Spleen (tissue), 11 donors: ENCODE measurements around the gene HK2. TPM values are rescaled to one million over a fixed set of nuclear protein-coding genes. Genes with fewer than 3 reads are reported as not detected.

Experiments
- DNase-seq: peaks from one replicate; pipeline ENCODE4 v3.0.0-alpha.2; 2020
- H3K27ac ChIP-seq, 8 donors: fragments of 200-600 bp; sonication (generic) in 7 of 8; 1 replicate in 4 of 8; 2 replicates in 4 of 8; pipeline versions ENCODE4 v1.5.0 to v1.8.0; 2016 to 2021; ENCODE audit warnings: inconsistent platforms in 4 of 8, mild to moderate bottlenecking in 4 of 8, moderate library complexity in 1 of 8
- H3K27me3 ChIP-seq, 7 donors: fragments of 200-600 bp; sonication (generic) in 6 of 7; replicated peaks in 1 of 7; 1 replicate in 4 of 7; 2 replicates in 3 of 7; pipeline versions ENCODE4 v1.5.0 to v1.8.0; 2016 to 2021; ENCODE audit warnings: inconsistent platforms in 3 of 7, mild to moderate bottlenecking in 1 of 7
- H3K36me3 ChIP-seq, 6 donors: fragments of 200-600 bp; sonication (generic) in 5 of 6; 1 replicate in 4 of 6; 2 replicates in 2 of 6; pipeline versions ENCODE4 v1.5.0 to v1.8.0; 2016 to 2021; ENCODE audit warnings: inconsistent platforms in 2 of 6
- H3K4me1 ChIP-seq, 6 donors: fragments of 200-600 bp; sonication (generic) in 5 of 6; 1 replicate in 3 of 6; 2 replicates in 3 of 6; pipeline versions ENCODE4 v1.5.0 to v1.8.0; 2016 to 2021; ENCODE audit warnings: inconsistent platforms in 3 of 6
- H3K4me3 ChIP-seq, 8 donors: fragments of 200-600 bp; sonication (generic) in 7 of 8; 1 replicate in 4 of 8; 2 replicates in 4 of 8; pipeline versions ENCODE4 v1.5.0 to v1.8.0; 2016 to 2021; ENCODE audit warnings: inconsistent platforms in 4 of 8, mild to moderate bottlenecking in 4 of 8, moderate library complexity in 2 of 8
- H3K9me3 ChIP-seq, 8 donors: fragments of 200-600 bp; sonication (generic) in 7 of 8; 1 replicate in 4 of 8; 2 replicates in 4 of 8; pipeline versions ENCODE4 v1.5.0 to v1.8.0; 2016 to 2021; ENCODE audit warnings: inconsistent platforms in 4 of 8
- CTCF ChIP-seq, 11 experiments: fragments of 200-600 bp in 7 of 11; fragments of 450-650 bp in 4 of 11; sonication (generic) in 4 of 11; IDR thresholded peaks in 8 of 11; conservative IDR thresholded peaks in 3 of 11; 1 replicate in 7 of 11; 2 replicates in 4 of 11; pipeline versions ENCODE4 v1.4.0 to v1.8.0; 2016 to 2021; ENCODE audit warnings: antibody characterized with exemption in 11 of 11, inconsistent platforms in 4 of 11, mild to moderate bottlenecking in 1 of 11
- POLR2A ChIP-seq, 3 donors: fragments of 450-650 bp; IDR thresholded peaks; one replicate each; pipeline ENCODE4 v1.5.1; 2017; ENCODE audit warnings: antibody characterized with exemption in 3 of 3, mild to moderate bottlenecking in 1 of 3
- POLR2AphosphoS5 ChIP-seq, 3 donors: sonication (generic); formaldehyde crosslinking; IDR thresholded peaks; one replicate each; pipeline ENCODE4 v1.5.1; 2017; ENCODE audit warnings: antibody characterized with exemption in 3 of 3
- WGBS, 5 donors: extraction: QIAGEN DNeasy Blood & Tissue Kit in 3 of 5; methylation state at CpG; one replicate each; pipeline versions ENCODE4 v1.1.5 to v1.1.7; 2013 to 2018; 5-methylcytosine and 5-hydroxymethylcytosine counted together
- intact Hi-C: fragments of 100-400 bp; cut with DNase I; formaldehyde crosslinking; loops from one replicate; pipeline ENCODE4 v1.15.0; 2023; ENCODE audit warnings: low total_unique reads
- polyA plus RNA-seq, 3 donors: library from polyadenylated mRNA; stranded (reverse); fragments of 200-250 nt; gene quantifications; one replicate each; pipeline ENCODE4 v1.2.1, GENCODE V29; 2013
- total RNA-seq, 7 donors: library from RNA; depleted of rRNA in 3 of 7; stranded (reverse); fragments of >200 nt in 3 of 7; fragmentation: NEBNext Ultra II Directional in 4 of 7; extraction: Animal tissue kit (Norgen Biotek cat#: 25700) in 4 of 7; gene quantifications; one replicate each; pipeline versions ENCODE4 v1.1.0 to v1.2.1, GENCODE V29; 2016 to 2021
- donor health status: healthy with polysubstance abuse.
- donor health status: DM: no; HTN: no; CAD: no; lungs with moderate emphysema.
- donor health status: DM: no; HTN: no; CAD: no.
- donor health status: Bipolar disorder and iron deficiency.
- donor health status: healthy.
- donor health status: DM: no; HTN: no; CAD: no.
- donor health status: DM: yes; HTN: yes; CAD: no.

HK2 gene
- total and polyA plus RNA-seq, 10 donors, result 4.8 to 67.8 (median 16.1) TPM

- 89 to 97% (median 93%) methylated on average over 4 of the region's 4 CpGs for WGBS, 5 donors
- TF ChIP-seq CTCF (IDR thresholded peaks at IDR 0.05 in 8 of 11, conservative IDR thresholded peaks at IDR 0.05 in 3 of 11) (no peak), POLR2A (IDR thresholded peaks at IDR 0.05) (no peak), POLR2AphosphoS5 (IDR thresholded peaks at IDR 0.05) (no peak)
- Histone ChIP-seq H3K4me3 (no peak overlapping the region), H3K27ac (no peak overlapping the region), H3K27me3 (no peaks in the 10 kb centered on the region), H3K9me3 (no peaks in the 10 kb centered on the region), H3K4me1 (no peaks in the 10 kb centered on the region), H3K36me3 (no peaks in the 10 kb centered on the region)
- intact Hi-C loops, result no loop called here
- no peak for DNase-seq
Observed at GRCh38 chr2:74938264-74938663, 104.3 kb downstream of the HK2 start.

- Histone ChIP-seq H3K4me1 (peaks cover 0 to 4% (median 0%) of the 10 kb centered on the region in 6 donors), H3K4me3 (no peak overlapping the region), H3K27ac (no peak overlapping the region), H3K9me3 (no peaks in the 10 kb centered on the region), H3K27me3 (no peaks in the 10 kb centered on the region), H3K36me3 (no peaks in the 10 kb centered on the region)
- TF ChIP-seq POLR2AphosphoS5 (IDR thresholded peaks at IDR 0.05) (no peak), POLR2A (IDR thresholded peaks at IDR 0.05) (no peak), CTCF (IDR thresholded peaks at IDR 0.05 in 8 of 11, conservative IDR thresholded peaks at IDR 0.05 in 3 of 11) (no peak)
- intact Hi-C loops, result no loop called here
- WGBS, 5 donors, result 87 to 95% (median 94%) methylated on average over 7 of the region's 7 CpGs
- no peak for DNase-seq
Observed at GRCh38 chr2:74939919-74940812, 106.2 kb downstream of the HK2 start.

- H3K36me3 ChIP-seq, result no peaks in the 10 kb centered on the region
- H3K4me1 ChIP-seq, result peaks cover 0 to 6% (median 0%) of the 10 kb centered on the region in 6 donors
- no peak overlapping the region for H3K27ac ChIP-seq
- WGBS, 5 donors, result 92 to 97% (median 96%) methylated on average over 3 of the region's 3 CpGs
- no peak overlapping the region for H3K4me3 ChIP-seq
- no peak for DNase-seq
- intact Hi-C loops, result no loop called here
- TF ChIP-seq CTCF (IDR thresholded peaks at IDR 0.05 in 8 of 11, conservative IDR thresholded peaks at IDR 0.05 in 3 of 11), result no peak
- H3K9me3 ChIP-seq, result no peaks in the 10 kb centered on the region
- no peaks in the 10 kb centered on the region for H3K27me3 ChIP-seq
Observed at GRCh38 chr2:74941284-74941683, 107.4 kb downstream of the HK2 start.

GRCh38 chr2:74942263-74942662 lies 108.3 kb downstream of the HK2 start:
- peaks cover 0 to 6% (median 0%) of the 10 kb centered on the region in 6 donors for H3K4me1 ChIP-seq
- intact Hi-C loops, result no loop called here
- WGBS, 5 donors, result 84 to 95% (median 88%) methylated on average over 5 of the region's 5 CpGs
- H3K27me3 ChIP-seq, result no peaks in the 10 kb centered on the region
- no peak overlapping the region for H3K4me3 ChIP-seq
- DNase-seq, result no peak
- no peak overlapping the region for H3K27ac ChIP-seq
- no peaks in the 10 kb centered on the region for H3K9me3 ChIP-seq
- H3K36me3 ChIP-seq, result no peaks in the 10 kb centered on the region
- no peak for TF ChIP-seq POLR2AphosphoS5 (IDR thresholded peaks at IDR 0.05)
- TF ChIP-seq POLR2A (IDR thresholded peaks at IDR 0.05), result no peak
- TF ChIP-seq CTCF (IDR thresholded peaks at IDR 0.05 in 8 of 11, conservative IDR thresholded peaks at IDR 0.05 in 3 of 11), result no peak
